GM12875 (cell line): ENCODE measurements around the gene BCL2L12.
"Not testable (repeated sequence)": the region's sequence is repeated elsewhere in the genome, so short reads cannot be mapped to it uniquely, and the experiment has no call there.

Source experiments
- H3K4me3 ChIP-seq: one replicate; pipeline ENCODE4 v1.5.1; 2011; ENCODE audit warnings: low read depth, low read length, control low read depth
- CTCF ChIP-seq: IDR thresholded peaks from 2 replicates; pipeline ENCODE4 v1.5.1; 2011; ENCODE audit warnings: low read depth, mild to moderate bottlenecking, control low read depth, inconsistent platforms, low read length, moderate library complexity, borderline replicate concordance; ENCODE audit not compliant: insufficient read depth

BCL2L12 gene, protein sequence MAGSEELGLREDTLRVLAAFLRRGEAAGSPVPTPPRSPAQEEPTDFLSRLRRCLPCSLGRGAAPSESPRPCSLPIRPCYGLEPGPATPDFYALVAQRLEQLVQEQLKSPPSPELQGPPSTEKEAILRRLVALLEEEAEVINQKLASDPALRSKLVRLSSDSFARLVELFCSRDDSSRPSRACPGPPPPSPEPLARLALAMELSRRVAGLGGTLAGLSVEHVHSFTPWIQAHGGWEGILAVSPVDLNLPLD

DNA sequence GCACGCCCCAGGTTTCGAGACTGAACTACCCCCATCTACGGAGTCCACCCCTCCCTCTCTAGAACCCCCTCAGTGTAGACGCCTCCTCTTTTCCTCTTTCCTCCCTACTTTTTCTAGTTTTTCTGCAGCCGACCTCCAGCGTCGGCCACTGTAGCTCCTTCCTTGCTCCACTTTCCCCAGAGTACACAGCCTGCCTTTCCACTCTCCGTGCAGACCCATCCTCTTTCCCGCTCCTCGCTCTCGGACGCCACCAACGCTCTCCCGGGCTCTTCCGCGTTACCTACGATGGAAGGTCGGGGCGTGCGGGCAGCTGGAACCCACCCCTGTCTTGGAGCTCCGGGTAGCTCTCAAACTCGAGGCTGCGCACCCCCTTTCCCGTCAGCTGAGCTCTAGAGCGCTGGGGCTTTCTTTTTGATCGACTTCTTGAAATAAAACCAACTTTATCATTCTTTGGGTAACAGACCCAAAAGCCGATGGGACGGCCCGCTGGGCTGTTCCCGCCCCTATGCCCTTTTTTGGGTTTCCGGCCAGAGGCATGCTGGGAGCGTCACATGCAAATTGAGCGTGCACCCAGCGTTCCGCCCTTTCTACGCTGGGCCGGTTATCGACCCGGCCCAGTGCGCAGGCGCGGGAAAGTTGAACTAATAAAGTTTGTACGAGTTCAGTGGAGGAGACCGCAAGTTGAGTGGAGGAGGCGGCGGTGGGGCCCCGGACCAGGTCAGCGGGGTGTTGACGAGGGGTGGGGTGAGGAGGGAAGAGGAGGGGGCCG lies at the start of gene BCL2L12, which contains the start of gene IRF3:
BCL2L12 (plus strand) TSS at position 583 of the 769 bp plus-strand sequence. CDS start 760 bp downstream, outside the sequence.
IRF3 (minus strand) TSS at position 507 of the 769 bp plus-strand sequence. CDS start 1,019 bp downstream, outside the sequence.
- no peak for TF ChIP-seq CTCF
- peak within 1 kb of the TSS; percentile 75 for H3K4me3 ChIP-seq

DNA sequence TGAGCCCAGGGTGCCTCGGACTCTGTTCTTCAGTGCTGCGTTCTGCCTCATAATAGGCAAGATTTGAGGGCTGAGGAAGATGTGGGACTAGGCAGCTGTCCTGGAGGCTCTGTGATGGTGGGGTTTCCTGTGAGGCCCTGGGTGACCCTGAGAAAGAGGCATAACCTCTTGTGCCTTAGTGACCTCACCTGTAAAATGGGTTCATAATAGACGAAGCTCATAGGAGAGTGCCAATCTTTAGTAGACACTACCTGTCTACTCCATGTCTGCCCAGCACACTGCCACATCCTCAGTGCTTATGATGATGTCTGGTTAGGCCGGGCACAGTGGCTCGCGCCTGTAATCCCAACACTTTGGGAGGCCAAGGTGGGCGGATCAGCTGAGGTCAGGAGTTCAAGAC lies 49.2 kb upstream of the BCL2L12 start:
- no peak for TF ChIP-seq CTCF
- H3K4me3 ChIP-seq = no peak overlapping the region

DNA sequence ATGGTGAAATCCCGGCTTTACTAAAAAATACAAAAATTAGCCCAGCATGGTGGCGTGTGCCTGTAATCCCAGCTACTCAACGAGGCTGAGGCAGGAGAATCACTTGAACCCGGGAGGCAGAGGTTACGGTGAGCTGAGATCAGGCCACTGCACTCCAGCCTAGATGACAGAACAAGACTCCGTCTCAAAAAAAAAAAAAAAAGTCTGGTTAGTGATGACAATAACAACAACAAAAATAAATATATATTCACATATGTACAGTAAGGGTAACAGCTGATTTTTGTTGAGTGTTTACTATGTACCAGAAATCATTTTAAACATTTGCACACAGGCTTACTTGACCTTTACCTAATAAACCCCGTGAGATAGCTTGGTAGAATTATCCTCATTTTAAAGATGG lies 48.8 kb upstream of the BCL2L12 start:
- no peak overlapping the region for H3K4me3 ChIP-seq
- no peak for TF ChIP-seq CTCF

DNA sequence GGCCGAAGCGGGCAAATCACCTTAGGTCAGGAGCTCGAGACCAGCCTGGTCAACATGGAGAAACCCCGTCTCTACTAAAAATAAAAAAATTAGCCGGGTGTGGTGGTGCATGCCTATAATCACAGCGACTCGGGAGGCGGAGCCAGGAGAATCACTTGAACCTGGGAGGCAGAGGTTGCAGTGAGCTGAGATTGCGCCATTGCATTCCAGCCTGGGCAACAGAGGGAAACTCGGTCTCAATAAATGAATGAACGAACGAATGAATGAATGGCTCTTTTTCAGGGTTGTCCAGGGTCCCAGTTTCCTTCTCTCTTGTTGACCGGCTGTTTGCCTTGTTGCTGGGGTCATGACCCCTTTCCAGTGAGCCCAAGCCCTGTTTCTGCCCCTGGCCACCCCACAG lies 47.9 kb upstream of the BCL2L12 start:
- not testable (repeated sequence) for H3K4me3 ChIP-seq

DNA sequence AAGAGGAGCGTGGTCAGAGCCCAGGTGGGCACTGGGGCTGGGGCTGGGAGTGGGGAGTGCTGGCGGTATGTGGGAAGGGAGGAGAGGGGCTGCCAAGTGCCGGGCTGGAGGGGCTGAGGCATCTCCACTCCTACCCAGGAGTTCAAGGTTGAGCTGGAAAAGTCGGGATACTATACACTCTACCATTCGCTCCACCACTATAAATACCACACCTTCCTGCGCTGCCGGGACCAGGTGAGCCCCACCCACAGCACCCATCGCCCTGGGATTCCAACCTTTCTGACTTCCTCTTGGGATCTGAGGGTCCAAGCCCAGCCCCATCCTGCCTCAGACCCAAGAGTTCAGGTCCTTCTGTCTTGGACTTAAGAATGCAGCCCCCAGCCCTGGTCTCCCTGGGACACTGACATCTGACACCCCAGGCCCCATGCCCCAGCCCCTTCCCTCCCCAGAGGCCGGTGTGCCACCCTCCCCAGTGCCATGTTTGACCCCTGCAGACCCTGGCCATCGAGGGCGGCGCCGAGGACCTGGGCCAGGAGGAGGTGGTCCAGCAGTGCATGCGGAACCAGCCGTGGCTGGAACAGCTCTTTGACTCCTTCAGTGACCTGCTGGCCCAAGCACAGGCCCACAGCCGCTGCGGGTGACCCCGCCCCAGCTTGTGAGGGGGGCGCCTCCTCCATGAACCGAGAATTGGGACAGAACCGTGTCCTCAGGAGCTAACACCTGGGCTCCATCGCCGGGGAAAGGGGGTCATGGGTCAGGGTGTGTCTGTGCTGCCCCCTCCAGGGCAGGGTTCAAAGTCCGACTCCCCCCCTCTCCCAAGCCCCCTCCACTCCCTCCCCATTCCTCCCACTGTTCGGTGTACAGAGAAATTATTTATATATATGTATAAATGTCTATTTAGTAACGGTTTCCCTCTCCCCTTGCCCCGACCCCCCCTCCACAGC lies 40.5 kb upstream of the BCL2L12 start:
- no peak overlapping the region for H3K4me3 ChIP-seq
- no peak for TF ChIP-seq CTCF

DNA sequence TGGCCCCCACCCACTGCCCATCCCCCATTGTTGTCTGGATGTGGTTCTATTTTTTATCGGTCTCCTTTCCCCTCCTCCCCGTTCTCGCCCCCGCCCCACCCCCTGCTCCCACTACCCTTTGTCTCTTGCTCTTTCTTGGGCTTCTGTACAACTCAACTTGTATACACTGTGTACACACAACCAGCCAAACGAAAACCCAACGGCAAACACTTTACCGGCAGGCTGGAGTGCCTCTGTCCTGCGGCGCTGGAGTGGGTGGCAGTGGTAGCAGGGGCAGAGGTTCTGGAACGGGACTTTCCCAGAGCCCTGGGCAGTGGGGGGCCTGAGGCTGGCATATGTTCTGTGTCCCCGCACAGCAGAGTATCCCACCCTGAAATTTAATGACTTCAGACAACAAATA lies 39.5 kb upstream of the BCL2L12 start:
- H3K4me3 ChIP-seq = no peak overlapping the region
- TF ChIP-seq CTCF = no peak

DNA sequence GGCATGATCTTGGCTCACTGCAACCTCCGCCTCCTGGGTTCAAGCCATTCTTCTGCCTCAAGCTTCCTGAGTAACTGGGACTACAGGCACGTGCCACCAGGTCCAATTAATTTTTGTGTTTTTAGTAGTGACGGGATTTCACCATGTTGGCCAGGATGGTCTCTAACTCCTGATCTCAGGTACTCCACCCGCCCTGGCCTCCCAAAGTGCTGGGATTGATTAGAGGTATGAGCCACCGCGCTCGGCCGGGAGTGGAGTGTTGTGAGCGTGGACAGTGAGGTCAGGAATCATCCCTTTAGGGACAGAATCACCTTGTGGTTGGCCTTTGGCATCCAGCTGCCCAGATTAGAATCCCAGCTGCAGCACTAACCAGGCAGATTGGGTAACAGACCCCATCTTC lies 36.1 kb upstream of the BCL2L12 start:
- no peak for TF ChIP-seq CTCF
- H3K4me3 ChIP-seq = no peak overlapping the region
